NB4 (cell line): ENCODE data around the gene ATP9B.

Experiments
- MYC ChIP-seq: IDR thresholded peaks from 2 replicates; pipeline ENCODE4 v1.6.1; 2011; ENCODE audit warnings: low read depth, low read length
- POLR2A ChIP-seq: IDR thresholded peaks from 2 replicates; pipeline ENCODE4 v1.6.1; 2011; ENCODE audit warnings: mild to moderate bottlenecking; ENCODE audit not compliant: insufficient read length; ENCODE audit errors: extremely low read depth
- TF ChIP-seq, protein P1 (sequence below): IDR thresholded peaks from one replicate; pipeline ENCODE4 v1.5.1; 2012; ENCODE audit warnings: low read depth, low read length

DNA sequence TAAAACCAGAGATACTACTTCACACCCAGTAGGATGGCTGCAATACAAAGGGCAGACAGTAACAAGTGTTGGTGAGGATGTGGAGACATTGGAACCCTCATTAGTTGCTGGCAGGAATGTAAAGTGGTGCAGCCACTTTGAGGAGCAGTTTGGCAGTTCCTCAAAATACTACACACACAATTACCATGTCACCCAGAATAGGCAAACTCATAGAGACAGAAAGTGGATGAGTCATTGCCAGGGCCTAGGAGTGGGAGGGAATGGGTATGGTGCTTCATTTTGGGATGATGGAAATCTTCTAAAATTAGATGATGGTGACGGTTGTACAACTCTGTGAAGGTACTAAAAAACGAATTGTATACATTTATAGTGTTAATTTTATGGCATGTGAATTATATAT, 54.8 kb downstream of the ATP9B start:
- TF ChIP-seq, protein P1, sequence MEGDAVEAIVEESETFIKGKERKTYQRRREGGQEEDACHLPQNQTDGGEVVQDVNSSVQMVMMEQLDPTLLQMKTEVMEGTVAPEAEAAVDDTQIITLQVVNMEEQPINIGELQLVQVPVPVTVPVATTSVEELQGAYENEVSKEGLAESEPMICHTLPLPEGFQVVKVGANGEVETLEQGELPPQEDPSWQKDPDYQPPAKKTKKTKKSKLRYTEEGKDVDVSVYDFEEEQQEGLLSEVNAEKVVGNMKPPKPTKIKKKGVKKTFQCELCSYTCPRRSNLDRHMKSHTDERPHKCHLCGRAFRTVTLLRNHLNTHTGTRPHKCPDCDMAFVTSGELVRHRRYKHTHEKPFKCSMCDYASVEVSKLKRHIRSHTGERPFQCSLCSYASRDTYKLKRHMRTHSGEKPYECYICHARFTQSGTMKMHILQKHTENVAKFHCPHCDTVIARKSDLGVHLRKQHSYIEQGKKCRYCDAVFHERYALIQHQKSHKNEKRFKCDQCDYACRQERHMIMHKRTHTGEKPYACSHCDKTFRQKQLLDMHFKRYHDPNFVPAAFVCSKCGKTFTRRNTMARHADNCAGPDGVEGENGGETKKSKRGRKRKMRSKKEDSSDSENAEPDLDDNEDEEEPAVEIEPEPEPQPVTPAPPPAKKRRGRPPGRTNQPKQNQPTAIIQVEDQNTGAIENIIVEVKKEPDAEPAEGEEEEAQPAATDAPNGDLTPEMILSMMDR, result no peak
- TF ChIP-seq MYC (no peak), POLR2A (no peak)
